HEK293T (cell line): ENCODE measurements around the gene DLEC1.

ENCODE experiments used
- CTCF ChIA-PET: fragments of 350-600 bp; formaldehyde crosslinking; extraction: SDS; loops from one replicate; lab custom pipeline; 2021; ENCODE audit warnings: antibody characterized with exemption, inconsistent platforms; lab: Yijun Ruan, JAX
- POLR2A ChIA-PET: fragments of 350-600 bp; formaldehyde crosslinking; extraction: SDS; loops from one replicate; lab custom pipeline; 2020; ENCODE audit warnings: antibody characterized with exemption, inconsistent platforms; lab: Yijun Ruan, JAX
- DNase-seq: peaks from one replicate; pipeline ENCODE4 v3.0.0; 2012; ENCODE audit warnings: mixed read lengths; ENCODE audit errors: extremely low spot score
- ARNT ChIP-seq: fragments of 450-650 bp; IDR thresholded peaks from 2 replicates; pipeline ENCODE4 v1.6.1; 2017; ENCODE audit warnings: mild to moderate bottlenecking
- BHLHE40 ChIP-seq: fragments of 450-650 bp; IDR thresholded peaks from 2 replicates; pipeline ENCODE4 v1.6.1; 2016; ENCODE audit warnings: mild to moderate bottlenecking, moderate library complexity, borderline replicate concordance
- CTBP1 ChIP-seq: fragments of 450-650 bp; IDR thresholded peaks from 2 replicates; pipeline ENCODE4 v1.6.1; 2016; ENCODE audit warnings: borderline replicate concordance
- ELF4 ChIP-seq: fragments of 450-650 bp; IDR thresholded peaks from 2 replicates; pipeline ENCODE4 v1.6.1; 2017; ENCODE audit warnings: antibody characterized with exemption
- FOXA1 ChIP-seq: fragments of 450-650 bp; IDR thresholded peaks from 2 replicates; pipeline ENCODE4 v1.6.1; 2016; ENCODE audit warnings: mild to moderate bottlenecking
- FOXK2 ChIP-seq: fragments of 450-650 bp; IDR thresholded peaks from 2 replicates; pipeline ENCODE4 v1.6.1; 2016; ENCODE audit warnings: mild to moderate bottlenecking
- FOXM1 ChIP-seq: fragments of 450-650 bp; IDR thresholded peaks from 2 replicates; pipeline ENCODE4 v1.6.1; 2017; ENCODE audit warnings: mild to moderate bottlenecking, borderline replicate concordance
- HDGF ChIP-seq: fragments of 450-650 bp; IDR thresholded peaks from 2 replicates; pipeline ENCODE4 v1.6.1; 2017; ENCODE audit warnings: antibody characterized with exemption, borderline replicate concordance
- L3MBTL2 ChIP-seq: fragments of 450-650 bp; conservative IDR thresholded peaks from 2 replicates; pipeline ENCODE4 v1.6.1; 2016; ENCODE audit warnings: mild to moderate bottlenecking
- LEF1 ChIP-seq: fragments of 450-650 bp; IDR thresholded peaks from 2 replicates; pipeline ENCODE4 v1.6.1; 2017; ENCODE audit warnings: mild to moderate bottlenecking, borderline replicate concordance
- NFRKB ChIP-seq: fragments of 450-650 bp; IDR thresholded peaks from 2 replicates; pipeline ENCODE4 v1.6.1; 2016; ENCODE audit warnings: mild to moderate bottlenecking, moderate library complexity
- SP1 ChIP-seq: fragments of 450-650 bp; IDR thresholded peaks from 2 replicates; pipeline ENCODE4 v1.6.1; 2017
- SUZ12 ChIP-seq: fragments of 450-650 bp; IDR thresholded peaks from 2 replicates; pipeline ENCODE4 v1.6.1; 2016; ENCODE audit warnings: mild to moderate bottlenecking
- TARDBP ChIP-seq: fragments of 450-650 bp; IDR thresholded peaks from 2 replicates; pipeline ENCODE4 v1.6.1; 2016
- ZNF384 ChIP-seq: fragments of 450-650 bp; IDR thresholded peaks from 2 replicates; pipeline ENCODE4 v1.6.1; 2016
- TF ChIP-seq, protein P1 (sequence below): fragments of 450-650 bp; IDR thresholded peaks from 2 replicates; pipeline ENCODE4 v1.6.1; 2016

Gene DLEC1

DNA sequence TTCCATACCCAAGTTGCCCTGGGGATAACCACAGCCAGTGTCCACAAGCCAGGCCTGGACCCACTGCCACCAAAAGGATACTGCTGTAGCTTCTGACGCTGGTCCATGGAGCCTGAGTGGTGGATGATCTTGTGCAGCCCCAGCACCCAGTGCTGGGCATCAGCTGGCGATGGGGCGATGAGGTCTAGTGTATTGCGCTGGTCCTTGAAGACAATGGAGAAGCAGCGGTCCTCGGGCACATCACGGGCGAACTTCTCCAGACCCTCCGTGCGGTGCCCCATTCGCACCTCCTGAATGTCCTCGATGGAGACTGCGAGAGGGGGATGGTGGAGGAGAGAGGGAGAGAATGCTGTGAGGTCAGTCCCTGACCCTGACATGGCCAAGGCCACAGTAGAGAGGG, 22.6 kb upstream of the DLEC1 start:
- TF ChIP-seq FOXM1 (no peak), ARNT (no peak)
- no peak for DNase-seq
- ChIA-PET CTCF (no interaction called here), POLR2A (no interaction called here)

DNA sequence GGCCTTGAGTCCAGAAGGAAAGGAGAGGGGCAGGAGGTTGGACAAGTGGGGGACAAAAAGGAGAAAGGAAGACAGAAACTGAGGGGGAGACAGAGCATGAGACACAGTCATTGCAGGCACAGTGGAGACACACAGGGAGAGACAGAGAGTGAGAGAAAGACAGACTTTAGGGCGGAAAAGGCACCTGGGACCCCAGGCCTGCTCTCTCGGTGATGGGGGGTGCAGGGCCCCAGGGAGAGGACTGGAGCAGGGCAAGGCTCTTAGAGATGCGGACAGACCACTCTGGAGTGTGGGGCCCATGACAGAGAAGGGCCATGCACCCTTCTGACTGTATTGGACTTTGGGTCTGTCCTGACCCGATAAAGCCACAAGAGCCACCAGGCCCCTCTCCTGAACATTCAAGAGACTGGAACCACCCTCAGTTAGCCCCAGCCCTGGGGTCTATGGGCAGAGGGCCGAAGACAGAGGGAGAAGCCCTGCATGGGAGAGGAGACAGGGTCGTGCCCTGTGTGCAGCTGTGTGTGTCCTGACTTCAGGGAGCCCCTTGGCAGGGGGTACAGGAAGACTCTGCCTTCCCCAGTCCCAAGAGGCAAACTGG, 22.1 kb upstream of the DLEC1 start:
- ChIA-PET POLR2A (no interaction called here), CTCF (no interaction called here)
- TF ChIP-seq CTBP1: no peak
- TF ChIP-seq HDGF: no peak
- TF ChIP-seq FOXA1: no peak
- TF ChIP-seq BHLHE40: no peak
- no peak for TF ChIP-seq ELF4
- TF ChIP-seq, protein P1, sequence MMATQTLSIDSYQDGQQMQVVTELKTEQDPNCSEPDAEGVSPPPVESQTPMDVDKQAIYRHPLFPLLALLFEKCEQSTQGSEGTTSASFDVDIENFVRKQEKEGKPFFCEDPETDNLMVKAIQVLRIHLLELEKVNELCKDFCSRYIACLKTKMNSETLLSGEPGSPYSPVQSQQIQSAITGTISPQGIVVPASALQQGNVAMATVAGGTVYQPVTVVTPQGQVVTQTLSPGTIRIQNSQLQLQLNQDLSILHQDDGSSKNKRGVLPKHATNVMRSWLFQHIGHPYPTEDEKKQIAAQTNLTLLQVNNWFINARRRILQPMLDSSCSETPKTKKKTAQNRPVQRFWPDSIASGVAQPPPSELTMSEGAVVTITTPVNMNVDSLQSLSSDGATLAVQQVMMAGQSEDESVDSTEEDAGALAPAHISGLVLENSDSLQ: no peak
- no peak for TF ChIP-seq LEF1
- no peak for TF ChIP-seq L3MBTL2
- no peak for TF ChIP-seq FOXM1
- no peak for TF ChIP-seq NFRKB
- TF ChIP-seq FOXK2: no peak
- TF ChIP-seq TARDBP: no peak
- no peak for TF ChIP-seq ZNF384
- TF ChIP-seq ARNT: no peak
- no peak for TF ChIP-seq SP1
- no peak for TF ChIP-seq SUZ12
- DNase-seq: no peak

DNA sequence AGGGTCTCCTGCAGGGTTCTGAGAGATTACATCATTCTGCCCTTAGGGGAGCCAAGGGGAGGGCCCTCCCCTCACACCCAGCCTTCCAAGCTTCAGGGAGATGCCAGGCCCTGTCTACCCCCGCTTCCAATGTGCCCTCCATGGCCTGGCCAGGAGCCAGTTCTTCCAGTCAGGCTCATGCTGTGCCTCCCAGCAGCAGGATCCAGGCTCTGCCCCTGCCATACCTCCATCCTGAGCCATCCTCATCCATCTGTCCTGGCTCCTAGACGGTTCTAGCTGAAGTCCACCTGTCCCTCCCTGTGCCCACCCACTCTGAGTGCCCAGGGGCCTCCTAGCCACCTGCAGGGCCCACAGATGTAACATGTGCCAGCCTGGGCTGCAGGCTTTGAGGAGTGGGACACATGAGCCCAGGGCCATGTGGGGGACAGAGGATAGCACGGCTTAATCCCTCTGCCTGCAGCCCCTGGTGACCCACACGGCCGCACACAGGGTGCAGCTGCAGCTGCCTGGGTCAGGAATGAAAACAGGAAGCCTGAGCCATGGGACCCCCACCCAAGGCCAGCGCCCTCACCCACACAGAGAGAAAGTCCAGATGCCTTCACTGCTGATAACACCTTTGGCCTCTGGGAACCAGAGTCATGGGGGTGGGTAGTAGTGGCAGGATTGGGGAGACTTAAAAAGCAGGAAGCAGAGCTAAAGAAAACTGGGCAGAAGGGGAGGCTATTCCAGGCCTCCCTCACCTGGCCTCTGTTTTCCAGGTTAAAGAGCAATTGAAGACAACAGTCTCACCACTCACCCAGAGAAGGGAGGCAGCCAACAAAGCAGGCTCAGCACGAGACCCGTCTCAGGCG, 21.3 kb upstream of the DLEC1 start:
- TF ChIP-seq FOXA1 (no peak), ARNT (no peak), NFRKB (no peak), LEF1 (no peak), TARDBP (no peak), L3MBTL2 (no peak), BHLHE40 (no peak), SUZ12 (no peak), HDGF (no peak), FOXM1 (no peak), ZNF384 (no peak), FOXK2 (no peak), CTBP1 (no peak), SP1 (no peak), ELF4 (no peak)
- TF ChIP-seq, protein P1: no peak
- ChIA-PET CTCF (no interaction called here), POLR2A (no interaction called here)
- no peak for DNase-seq

DNA sequence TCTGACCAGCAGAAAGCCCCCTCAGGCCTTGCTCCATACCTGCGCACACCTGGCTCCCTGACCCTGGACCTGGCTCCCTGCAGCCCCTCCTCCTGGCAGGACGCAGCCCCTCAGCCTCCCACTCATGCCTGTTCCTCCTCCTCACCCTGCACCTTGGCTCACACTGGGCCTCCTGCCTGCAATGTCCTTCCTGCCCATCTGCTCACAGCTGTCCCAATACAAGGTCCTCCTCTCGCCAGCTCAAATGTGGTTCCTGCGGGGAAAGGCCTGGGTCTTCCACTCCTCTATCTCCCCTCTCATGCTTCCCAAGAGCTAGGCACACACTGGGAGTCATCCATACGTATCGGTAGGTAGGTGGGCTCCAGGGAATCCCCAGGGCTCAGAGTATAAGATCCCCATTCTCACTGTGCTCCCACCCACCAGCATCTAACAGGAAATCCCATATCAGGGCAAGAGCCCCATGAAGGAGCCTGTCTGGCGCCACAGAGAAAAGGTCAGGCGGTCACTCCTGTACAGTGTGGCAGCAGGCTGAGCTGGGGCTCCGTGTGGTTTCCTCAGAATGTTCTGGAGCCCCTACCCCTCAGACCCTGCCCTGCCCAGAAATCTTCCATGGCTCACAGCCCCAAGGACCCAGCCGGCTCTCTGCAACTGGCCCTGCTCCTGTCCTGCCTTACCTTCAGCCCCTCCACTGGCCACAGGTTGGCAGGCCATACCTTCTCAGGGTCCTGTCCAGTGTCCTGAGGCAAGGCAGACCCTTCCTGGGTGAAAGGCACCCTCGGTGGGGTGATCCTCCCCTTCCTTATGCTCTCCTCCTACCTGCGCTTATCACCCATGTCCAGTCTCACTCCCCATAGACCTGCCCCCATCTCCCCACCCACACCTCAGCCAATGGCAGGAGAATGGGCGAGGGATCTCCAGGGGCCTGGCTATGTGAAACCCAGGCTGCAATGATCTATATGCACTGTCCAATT, 20.4 kb upstream of the DLEC1 start:
- DNase-seq: no peak
- TF ChIP-seq TARDBP (no peak), BHLHE40 (no peak), FOXM1 (no peak), NFRKB (no peak), SUZ12 (no peak), ELF4 (no peak), HDGF (no peak), FOXK2 (no peak)
- ChIA-PET CTCF (no interaction called here), POLR2A (no interaction called here)

DNA sequence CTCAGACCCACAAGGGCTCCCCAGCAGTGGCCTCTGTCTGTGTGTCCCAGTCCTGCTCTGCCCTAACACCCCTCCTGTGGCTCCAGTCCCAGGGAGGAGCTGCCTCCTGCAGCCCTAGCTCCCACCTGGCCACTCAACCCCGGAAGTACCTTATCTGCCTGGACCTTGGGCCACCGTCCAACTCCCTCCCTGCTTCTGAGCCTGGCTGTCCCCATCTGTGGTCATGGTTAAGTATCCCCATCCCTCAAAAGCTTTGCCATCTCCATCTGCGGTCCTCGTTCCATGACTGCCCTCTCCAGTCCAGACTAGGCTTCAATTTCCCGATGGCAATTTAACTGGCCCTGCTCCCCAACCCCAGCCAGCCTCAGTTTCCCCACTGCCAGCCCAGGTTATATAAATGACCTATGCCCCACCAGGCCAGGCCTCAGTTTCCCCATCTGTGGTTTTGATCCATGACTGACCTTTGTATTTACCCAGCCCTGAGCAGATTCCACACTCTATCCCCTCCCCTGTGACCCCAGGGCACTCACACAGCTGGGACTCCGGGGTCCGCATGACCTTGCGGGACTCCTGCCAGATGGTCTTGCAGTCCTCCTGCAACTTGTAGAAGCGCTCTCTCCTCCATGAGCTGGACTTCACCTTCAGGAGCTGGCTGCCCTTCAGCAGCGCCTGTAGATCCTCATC, 19.2 kb upstream of the DLEC1 start:
- DNase-seq: no peak
- TF ChIP-seq HDGF (no peak), ARNT (no peak), TARDBP (no peak), LEF1 (no peak), FOXM1 (no peak), ZNF384 (no peak), ELF4 (no peak), BHLHE40 (no peak), SUZ12 (no peak), NFRKB (no peak), FOXK2 (no peak), FOXA1 (no peak), L3MBTL2 (no peak), CTBP1 (no peak)
- TF ChIP-seq, protein P1: no peak
- ChIA-PET POLR2A (no interaction called here), CTCF (interaction anchor here (1.1 kb wide), 1 partner anchor 16 kb away, joined by 4 read pairs; no protein-coding TSS in a partner anchor)
